Measurements from ENCODE around the gene WNT7B.

WNT7B gene

DNA sequence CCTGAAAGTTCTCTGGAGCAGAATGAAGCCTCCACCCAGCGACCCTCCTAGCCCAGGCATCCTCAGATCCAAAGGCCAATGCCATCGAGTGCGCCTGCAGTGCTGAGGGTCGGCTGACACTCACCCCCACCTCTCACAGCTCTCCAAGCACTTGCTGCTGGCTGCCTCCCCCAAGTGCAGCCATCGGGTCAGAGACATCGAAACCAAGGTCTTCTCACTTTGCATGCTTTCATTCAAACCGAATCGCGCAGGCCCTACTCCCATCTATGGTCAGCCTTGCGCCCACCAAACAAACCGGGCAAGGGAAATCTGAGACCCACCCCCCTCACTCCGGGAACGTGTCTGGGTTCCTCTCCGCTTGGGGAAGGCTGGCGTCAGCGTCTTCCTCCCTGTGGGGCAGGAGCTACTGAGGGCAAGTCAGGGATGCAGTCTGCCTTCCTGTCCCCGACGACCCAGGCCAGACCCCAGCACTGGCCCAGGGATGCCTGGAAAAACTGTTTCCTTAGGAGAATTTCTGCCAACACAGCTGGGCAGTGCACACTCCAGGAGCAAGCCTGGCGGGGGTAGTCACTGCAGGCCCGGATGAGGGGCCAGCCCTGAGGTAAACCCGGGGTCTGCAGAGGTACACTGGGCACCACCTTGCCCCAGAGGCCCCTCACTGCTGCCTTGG, 7.0 kb downstream of the WNT7B start:
- no peak for DNase-seq

DNA sequence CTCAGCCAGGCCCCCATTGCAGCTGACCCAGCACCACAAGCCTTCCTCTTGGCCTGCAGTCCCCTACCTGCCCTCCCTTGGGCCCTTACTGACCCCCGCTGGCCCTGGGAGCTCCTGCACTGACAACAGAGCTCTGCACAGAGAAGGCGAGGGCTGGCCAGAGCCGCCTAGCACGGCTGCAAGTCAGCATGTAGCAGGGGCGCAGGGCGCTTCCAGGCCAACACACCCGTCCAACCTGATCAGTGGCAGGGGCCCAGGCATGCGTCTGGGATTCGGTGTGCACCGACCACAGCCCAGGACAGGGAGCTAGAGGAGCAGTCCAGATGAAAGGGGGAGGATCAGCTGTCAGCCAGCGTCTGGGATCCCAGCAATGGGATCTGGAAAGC, 7.6 kb downstream of the WNT7B start:
- DNase-seq: no peak

DNA sequence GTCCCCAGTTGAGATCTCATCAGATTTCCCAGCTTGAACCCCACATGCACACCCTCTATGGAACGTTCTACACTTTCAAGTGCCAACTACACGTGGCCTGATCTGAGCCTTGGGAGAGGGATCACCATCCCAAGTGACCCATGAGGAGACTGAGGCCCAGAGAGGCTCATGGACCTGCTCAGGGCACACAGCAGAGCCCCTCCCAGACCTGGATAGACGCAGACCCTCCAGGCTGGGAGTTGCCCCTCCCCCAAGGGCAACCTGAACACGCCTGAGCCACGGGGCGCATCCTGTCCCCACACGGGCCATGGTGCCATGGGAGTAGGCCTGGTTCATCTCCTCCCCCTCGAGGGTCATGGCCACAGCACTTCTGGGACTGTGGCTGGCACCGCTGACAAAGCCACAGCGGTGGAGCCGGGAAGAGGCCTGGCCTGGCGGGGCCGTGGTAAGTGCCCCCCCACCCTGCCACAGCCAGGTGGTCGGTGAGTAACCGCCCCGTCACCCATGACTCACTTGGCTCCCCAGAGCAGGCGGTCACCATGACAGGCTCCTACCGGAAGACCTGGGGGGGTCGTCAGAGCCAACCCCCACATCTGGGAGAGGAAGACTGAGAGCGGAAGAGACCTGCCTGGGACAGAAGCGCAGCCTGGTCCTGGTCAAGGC, 8.1 kb downstream of the WNT7B start:
- DNase-seq: peak; percentile 53

DNA sequence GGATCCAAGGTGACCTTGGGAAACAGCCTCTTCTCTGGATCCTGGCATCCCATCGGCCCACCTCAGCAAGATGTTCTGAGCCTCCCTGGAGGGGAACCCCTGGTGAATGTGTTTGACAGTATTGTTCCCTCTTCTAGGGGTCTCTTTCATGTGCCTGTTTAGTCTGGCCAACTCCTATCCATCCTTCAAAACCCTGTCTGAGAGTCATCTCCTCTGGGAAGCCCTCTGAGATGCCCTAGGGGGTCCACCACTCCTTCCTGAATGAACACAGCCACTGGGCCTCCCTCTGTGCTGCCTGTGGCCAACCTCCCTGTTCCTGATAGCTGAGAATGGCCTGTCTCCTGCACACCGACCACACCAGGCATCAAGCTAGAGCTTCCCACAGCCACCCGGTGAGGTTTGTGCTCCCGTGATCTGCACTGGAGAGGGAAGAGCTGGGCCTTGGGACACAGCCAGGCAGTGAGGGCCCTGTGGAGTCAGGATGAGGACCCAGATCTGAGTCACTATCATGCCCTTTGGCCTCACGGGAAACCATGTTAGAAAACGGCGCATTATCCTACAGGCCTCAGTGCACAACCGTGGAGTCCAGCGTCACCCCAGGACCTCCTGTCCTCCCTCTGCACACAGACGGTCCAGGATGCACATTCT, 8.8 kb downstream of the WNT7B start:
- no peak for DNase-seq

DNA sequence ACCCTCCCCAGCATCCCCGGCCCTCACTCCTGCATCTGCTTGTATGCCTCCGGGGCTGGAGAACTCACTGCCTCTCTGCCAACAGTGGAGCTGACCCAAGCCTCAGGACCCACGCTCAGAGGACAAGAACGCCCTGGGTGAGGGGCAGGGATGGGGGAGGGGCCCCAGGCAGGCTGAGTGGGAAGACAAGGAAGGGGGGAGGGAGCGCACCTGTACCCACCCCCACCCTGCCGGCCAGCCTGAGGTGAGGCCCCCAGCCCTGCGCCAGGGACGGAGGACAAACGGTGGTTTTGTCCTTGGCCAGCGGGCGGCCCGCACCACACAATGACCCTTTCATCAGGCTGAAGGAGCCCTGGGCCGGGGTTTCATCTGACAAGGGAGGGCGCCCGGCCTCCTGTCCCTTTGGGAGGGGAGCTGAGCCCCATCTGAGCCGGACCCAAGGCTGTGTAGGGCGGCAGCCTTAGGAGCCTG, 10.0 kb downstream of the WNT7B start:
- no peak for DNase-seq

DNA sequence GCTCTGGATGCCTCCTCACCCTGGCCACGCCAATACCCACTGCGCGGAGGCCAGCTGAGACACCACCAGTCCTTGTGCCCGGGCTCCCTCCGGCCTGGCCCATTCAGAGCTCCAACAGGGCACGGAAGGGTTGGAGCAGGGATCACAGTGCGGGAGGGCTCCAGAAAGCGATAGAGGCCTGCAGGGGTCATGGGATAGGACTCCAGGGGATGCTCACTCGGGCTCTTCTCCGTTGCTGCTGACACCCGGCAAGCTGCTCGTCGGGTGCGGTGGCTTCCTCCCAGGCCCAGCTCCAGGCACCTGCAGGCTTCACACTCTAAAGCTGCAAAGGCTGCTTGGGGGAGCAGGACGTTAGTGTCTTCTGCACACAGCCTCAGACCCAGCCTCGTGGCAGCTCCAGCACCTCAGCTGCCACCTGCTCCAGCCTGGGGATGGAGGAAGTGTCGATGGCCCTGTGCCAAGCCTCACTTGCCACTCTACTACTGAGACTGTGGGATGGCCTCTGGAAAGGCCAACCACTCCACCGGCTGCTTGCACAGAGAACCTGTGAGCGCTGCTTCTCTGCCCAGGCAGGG, 10.6 kb downstream of the WNT7B start:
- DNase-seq: no peak

DNA sequence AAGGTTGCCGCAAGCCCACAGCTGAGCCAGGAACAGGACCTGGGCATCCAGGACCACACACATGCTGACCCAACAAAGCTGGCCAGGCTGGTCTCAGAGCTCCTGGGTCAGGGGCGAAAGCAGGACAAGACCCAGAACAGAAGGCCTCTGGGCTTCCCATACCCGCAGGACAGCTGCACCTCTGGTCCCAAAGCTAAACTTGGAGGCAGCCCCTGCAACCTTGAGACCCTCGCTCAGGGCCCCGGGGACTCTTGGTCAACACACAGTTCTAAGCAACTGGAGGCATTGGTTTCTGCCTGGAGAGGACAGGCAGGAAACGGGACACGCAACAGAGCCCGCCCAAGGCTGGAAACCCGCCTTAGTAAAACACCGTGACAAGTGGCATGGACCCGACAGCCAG, 11.4 kb downstream of the WNT7B start:
- DNase-seq: no peak

DNA sequence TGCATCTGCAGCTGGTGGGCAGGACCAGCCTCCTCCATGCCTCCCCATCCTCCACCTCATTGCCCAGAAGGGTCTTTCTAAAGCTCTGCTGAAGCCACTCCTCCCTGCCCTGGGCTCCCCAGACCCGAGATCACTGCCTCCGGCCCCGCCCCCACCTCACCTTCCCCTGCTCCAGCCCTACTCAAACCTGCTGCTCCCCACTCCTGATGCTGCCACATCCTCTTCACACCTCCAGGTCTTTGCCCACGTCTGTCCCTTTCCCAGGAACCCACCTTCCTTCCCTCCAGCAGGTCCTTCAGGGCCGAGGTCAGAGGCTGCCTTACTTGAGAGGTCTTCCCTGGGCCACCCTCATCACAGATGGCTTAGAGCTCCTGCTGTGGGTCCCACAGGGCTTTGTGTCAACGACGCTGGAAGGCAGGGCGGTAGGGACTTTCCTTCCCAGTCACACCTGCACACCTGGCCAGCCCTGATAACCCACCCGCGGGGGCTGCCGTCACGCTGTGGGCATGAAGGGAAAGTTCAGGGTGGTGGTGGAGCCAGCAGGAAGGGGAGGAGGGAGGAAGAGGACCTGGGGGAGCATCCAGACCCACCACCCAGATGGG, 11.9 kb downstream of the WNT7B start:
- DNase-seq: no peak

DNA sequence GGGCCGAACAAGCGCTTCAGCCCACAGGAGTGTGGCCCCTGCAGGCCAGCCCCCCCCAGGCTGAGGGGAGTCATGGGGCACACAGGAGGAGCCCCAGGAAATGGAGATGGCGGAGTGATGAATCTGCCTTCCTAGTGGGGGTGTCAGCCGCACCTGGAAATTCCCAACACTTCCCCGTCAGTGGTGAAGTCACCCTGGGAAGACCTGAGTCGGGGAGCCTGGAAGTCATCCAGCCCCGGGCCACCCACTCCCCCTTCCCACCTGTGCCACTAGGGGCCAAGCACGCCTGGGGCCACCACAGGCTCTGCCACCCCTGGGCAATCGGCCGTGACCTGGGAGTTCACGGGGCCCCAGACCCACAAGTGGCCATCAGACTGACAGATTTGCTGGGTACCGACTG, 12.6 kb downstream of the WNT7B start:
- DNase-seq: no peak

DNA sequence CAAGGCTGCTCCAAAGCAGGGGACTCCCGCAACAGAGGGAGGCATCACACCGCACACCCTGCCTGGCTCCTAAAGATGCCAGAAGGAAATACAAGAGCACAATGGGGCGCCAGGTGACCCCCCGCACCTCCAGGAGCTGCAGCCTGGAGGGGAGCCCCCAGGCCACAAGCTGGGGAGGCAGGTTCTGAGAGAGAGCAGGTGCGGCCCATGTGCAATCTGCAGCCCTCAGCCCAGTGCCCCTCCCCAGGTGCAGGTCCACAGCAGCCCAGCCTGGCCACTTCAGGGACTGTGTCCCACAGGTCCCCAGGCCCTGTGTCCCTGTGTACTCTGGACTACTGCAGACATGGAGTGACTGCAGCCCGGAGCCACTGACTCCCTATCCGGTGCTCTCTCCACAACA, 13.1 kb downstream of the WNT7B start:
- no peak for DNase-seq

DNA sequence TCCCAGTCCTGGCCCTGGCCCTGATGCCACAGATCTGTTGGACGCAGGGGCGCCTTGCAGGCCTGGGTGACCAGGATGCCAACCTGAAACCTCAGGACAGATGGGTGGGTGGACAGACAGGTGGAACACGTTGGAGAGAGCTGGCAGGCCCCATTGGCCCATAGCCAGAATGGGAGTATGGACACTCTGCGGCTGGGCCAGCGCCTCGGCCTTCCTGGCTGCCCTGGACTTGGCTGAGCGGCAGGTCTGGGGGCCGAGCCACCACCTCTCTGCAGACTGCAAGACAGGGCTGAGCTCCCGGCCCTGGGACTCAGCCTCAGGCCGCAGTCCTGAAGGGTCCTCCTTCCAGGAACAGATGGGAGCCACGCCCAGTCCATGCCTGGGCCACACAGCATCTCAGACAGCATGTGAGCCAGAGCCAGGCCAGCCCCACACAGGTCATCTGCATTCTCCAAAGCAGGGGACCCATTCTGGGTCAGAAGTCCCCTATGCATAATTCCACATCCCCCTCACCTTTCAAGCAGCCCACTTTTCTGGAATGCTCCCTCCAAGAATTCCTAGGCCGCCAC, 14.1 kb downstream of the WNT7B start:
- no peak for DNase-seq

DNA sequence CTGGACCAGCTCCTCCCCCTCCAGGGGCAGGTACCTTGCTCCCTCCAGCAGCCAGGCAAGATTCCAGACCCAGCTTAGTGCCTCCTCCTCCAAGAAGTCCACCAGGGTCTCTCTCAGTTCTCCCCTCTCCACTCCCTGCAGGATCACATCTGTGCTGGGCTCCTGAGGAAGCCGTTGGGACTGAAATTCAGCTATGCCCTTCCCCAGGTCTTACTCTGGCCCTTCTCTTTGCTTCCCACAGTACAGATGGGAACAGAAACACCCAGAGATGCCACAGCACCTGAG, 14.6 kb downstream of the WNT7B start:
- no peak for DNase-seq

DNA sequence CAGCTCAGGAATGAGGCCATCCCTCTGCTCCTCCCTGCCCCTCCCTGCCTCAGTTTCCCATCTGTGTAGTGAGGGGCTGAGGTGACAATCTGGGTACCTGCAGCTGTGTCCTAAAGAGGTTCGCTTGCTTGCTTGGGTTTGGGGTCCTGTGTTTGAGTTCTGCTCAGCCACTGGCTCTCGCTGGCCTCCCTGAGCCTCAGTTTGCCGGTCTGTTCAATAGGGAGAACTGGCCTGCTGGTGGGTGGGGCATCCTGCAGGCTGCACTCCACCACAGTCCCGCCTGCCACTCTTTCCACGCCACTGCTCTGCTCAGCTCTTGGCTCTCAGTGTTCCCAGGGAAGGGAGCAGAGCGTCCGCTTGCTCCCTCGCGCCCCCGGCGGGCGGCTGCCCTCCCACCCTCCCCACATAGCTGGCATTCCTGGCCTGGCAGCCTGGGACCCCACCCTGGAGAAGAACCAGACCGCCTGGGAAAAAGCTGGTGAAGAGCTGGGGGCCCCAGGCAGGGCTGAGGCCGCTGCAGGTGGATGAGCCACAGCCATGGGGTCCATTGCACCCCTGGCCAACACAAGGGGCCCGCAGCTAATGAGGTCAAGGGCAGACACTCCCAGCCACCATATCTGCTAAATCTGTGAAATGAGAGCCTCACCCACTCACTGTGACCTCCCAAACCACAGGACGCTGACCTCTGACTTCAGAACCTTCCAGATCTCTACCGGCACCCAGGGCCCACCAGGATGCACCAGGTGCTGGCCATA, 15.1 kb downstream of the WNT7B start:
- DNase-seq: no peak

DNA sequence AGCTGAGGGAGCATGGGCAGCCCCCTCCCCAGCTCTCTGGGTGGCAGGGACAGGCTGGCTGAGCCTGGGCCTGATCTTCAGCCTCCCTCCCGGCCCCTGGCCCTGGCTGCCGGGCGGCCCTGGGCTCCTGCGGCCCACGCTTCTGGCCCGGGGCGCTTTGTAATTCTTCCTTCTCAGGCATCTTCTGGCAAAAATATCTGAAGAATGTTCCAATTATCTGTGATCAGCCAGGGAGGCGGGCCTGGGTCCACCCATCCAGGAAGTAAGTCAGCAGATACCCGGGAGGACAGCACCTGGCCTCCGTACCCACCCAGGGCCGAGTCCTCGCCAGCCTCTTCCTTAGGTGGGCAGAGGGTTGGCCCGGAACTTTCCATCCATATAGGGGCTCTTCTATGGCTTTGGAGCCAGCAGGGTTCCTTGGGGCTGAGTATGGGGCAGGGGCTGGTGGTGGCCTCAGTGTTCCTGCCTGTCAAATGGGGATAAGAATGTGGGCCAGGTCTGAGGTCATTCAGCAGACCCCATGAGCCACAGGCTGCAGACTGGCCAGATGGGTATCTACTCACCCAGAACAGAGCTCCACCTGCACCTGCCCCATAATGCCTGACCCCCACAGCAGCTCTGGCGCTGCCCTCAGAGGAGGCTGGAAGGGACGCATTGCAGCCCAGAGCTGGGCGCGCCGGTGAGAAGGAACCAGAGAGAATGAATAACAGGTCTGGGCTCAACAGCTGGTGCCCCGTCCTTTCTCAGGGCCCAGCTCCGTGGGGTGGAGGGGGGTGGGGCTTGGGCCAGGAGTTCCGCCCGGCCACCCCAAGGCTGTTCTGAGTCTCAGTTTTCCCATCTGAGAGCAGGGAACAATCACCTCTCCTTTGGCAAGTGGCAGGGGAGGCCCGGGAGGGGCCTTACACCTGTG, 16.2 kb downstream of the WNT7B start:
- no peak for DNase-seq

DNA sequence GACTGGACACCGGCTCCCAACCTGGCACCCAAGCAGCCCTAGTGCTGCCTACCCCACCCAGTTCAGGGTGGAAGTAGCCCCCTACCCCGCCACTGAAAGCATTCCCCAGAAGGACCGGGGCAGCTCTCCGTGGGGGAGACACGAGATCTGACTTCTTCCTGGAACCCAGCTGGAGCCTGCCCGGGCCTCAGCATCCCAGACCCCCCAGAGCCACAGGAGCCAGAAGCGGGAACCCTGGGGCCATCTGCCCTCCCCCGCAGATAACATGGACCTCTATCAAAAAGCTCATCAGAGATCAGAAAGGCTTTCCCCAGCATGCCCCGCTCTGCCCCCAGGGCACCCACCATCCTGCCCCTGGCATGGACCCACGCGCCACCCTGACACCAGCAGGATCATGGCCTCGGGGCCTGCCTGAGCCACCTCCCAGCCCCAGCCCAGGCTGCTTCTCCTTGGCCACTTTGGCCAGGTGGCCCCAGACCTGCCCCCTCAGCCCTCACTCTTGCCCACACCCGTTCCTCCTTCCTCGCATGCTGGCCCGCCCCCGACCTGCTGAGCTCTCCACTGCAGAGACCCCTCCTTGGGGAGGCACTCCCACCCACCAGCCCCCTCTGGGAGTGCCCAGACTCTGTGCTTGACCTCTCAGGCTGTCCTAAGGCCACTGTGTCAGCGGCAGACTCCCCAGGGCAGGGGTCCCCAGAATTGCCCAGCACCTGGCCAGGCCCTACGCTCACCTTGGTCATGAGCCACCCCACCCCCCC, 17.1 kb downstream of the WNT7B start:
- DNase-seq: no peak

DNA sequence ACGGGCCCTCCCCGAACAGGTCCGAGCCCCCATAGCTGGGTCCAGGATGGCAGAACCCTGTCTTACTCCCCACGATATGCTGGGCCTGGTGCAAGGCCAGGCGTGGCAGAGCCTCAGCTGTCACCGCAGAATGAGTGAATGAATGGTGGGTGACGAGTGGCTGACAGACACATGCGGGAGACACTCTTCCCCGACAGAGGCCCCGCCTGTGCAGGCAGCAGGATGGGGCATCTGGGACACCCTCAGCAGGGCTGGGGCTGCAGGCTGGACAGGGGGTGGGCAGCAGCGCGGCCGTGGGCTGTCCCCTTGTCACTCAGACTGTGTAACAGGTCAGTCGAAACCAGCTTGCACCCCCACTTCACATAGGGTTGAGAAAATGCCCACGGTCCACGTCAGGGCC, 18.0 kb downstream of the WNT7B start:
- no peak for DNase-seq

DNA sequence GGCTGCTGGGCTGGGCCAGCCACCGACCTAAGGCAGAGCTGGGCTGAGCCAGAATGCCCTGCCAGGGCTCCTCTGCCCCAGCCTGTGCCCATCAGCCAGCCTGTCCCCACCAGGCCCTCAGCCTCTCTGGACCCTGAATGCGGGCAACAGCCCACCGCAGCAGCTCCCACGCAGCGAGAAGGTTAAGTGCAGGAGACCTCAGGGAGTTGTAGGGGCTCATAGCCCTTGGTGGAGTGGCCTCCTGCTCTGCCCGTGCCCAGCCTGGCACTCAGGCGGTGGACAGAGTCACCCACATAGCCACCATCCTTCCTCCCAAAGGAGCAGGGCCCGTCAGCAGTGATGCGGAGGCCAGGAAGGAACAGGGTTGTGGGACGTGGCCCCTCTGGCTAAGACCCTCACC, 19.1 kb downstream of the WNT7B start:
- no peak for DNase-seq

DNA sequence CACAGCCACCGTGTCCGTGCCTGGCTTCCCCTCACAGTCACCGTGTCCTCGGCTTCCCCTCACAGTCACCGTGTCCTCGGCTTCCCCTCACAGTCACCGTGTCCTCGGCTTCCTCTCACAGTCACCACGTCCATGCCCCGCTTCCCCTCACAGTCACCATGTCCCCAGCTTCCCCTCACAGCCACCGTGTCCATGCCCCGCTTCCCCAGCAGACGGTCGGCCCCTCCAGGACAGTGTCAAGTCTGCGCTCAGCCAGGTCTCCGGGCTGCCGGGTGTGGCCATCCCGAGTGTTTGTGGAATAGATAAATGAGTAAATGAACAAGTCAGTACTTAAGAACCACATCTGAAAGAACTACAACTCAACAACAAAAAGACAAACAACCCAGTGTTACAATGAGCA, 23.8 kb downstream of the WNT7B start:
- no peak for DNase-seq

DNA sequence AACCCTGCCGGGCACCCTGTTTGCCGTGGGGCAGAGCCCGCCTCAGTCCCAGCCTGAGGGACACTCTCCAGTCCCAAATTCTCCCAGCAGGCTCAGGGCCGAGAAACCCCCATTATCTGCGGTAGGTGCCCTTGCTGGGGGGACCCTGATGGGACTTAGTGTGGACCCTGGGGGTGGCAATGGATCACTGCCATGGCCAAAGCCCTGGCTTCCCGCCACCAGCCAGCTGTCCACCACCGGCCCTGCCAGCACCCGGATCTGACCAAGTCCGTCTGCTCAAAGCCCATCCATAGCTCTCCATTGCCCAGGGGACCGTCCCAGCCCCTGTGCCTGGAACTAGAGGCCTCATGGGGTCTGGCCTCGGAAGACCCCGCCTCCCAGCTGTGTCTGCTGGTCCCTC, 24.4 kb downstream of the WNT7B start:
- DNase-seq: no peak

DNA sequence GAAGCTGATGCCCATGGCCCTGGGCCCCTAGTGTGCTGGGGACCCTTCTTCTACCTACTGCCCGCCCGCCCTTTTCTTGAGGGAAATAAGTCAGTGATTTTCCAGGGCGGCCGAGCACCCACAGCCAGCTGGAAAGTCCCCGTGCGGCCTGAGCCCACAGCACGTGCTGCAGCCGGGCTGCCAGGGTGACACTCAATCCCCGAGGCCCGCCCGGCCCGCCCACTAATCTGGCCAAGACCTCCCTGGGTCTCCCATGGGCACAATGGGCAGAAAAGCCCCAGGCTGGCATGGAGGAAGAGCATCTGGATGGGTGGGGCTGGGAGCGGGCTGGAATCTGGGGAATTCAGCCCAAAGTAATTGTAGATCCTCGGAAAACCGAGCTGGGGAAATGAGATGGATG, 24.8 kb downstream of the WNT7B start:
- DNase-seq: no peak

DNA sequence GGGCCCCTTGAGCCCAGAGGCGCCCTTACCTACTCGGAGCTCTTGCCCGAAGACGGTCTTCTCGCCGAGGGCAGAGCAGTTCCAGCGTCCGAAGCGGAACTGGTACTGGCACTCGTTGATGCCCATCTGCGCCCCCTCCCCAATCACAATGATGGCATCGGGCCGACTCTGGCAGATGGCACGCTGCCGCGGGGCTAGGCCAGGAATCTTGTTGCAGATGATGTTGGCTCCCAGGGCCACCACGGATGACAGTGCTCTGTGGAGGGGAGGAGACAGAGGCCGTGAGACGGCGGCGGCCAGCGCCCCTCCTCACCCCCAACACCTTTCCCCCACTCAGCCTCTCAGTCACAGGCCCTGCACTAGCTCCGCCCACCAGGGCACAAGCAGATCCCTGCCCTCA, 27.1 kb downstream of the WNT7B start:
- DNase-seq: no peak
